ENCODE data around the gene ST6GALNAC6. TPM values are rescaled to one million over a fixed set of nuclear protein-coding genes. Genes with fewer than 3 reads are reported as not detected.

ST6GALNAC6 gene
- total RNA-seq, 1 experiment from 2014 or later = 24.5 TPM

- H3K36me3 ChIP-seq (ENCODE audit: control insufficient read depth in 1 of 2, insufficient read depth in 2 of 2, low read length in 2 of 2) = peaks cover 0 to 7% of the 10 kb centered on the region in 2 experiments; a peak in 1 of 4 replicates
- intact Hi-C loops (cut with micrococcal nuclease) = no loop called here
- H3K27me3 ChIP-seq (ENCODE audit: insufficient read depth, low read length) = no peaks in the 10 kb centered on the region
- DNase-seq (ENCODE audit: low read depth, low spot score) = no peak
- H3K79me2 ChIP-seq (ENCODE audit: insufficient read depth, low read length) = peaks cover 3% of the 10 kb centered on the region; the same call in 1 of the 2 replicates
- no peaks in the 10 kb centered on the region for H3K9me2 ChIP-seq (ENCODE audit: insufficient read depth)
- H3K4me2 ChIP-seq (ENCODE audit: low read length) = peak overlapping the region; percentile 52
- ChIA-PET RAD21 (ENCODE audit: low non-redundant PET in 1 of 2, low total read pairs in 2 of 2, uncharacterized antibody in 2 of 2, unreplicated experiment in 2 of 2) (no interaction called here), CTCF (interaction anchor here (1.0 kb wide), 1 partner anchor 169 kb away, joined by 4 read pairs; the partner anchor contains the start of gene TOR2A), POLR2A (interaction anchor here (1.0 kb wide), 1 partner anchor 14 kb away, joined by 3 read pairs; no protein-coding TSS in a partner anchor)
- no peak for ATAC-seq
- peaks cover 26 to 50% of the 10 kb centered on the region in 2 experiments for H3K4me1 ChIP-seq (ENCODE audit: control insufficient read depth in 1 of 2, insufficient read depth in 2 of 2, low read length in 2 of 2)
- no TSS peak for BruUV-seq (replicated peaks)
- TF ChIP-seq ELF1 (IDR thresholded peaks at IDR 0.05; ENCODE audit: borderline replicate concordance, low read depth) = no peak
- TF ChIP-seq ZNF274 (IDR thresholded peaks at IDR 0.05; ENCODE audit: low read depth, low read length) = no peak
- TF ChIP-seq POLR2AphosphoS5 (IDR thresholded peaks at IDR 0.05; ENCODE audit: low read depth, low read length) = 0 out of 2 replicates have a peak, but pooled peaks have one; percentile 24
- peak overlapping the region; percentile 30; the same call in 1 of the 2 replicates for H3K27ac ChIP-seq (ENCODE audit: low read depth, low read length)
- H4K20me1 ChIP-seq (ENCODE audit: insufficient read depth) = no peaks in the 10 kb centered on the region
- no peaks in the 10 kb centered on the region for H3K9me3 ChIP-seq (ENCODE audit: control insufficient read depth in 1 of 2, insufficient read depth in 1 of 2, low read depth in 1 of 2, low read length in 2 of 2)
- H3K9ac ChIP-seq (ENCODE audit: low read length) = peak overlapping the region; percentile 17; the same call in 1 of the 2 replicates
- no peak overlapping the region for H3K4me3 ChIP-seq (replicated peaks in 1 of 2; ENCODE audit: low read depth in 1 of 2, low read length in 2 of 2)
- H2AFZ ChIP-seq (ENCODE audit: low read depth, low read length, poor library complexity, severe bottlenecking) = no peak overlapping the region
Measured at GRCh38 chr9:127903557-127904475, 4.4 kb upstream of the ST6GALNAC6 start.

- ATAC-seq = peak; percentile 26
- Histone ChIP-seq H3K4me3 (replicated peaks in 1 of 2; ENCODE audit: low read depth in 1 of 2, low read length in 2 of 2) (peak overlapping the region; percentile 89 to 93), H3K36me3 (ENCODE audit: control insufficient read depth in 1 of 2, insufficient read depth in 2 of 2, low read length in 2 of 2) (peaks cover 16 to 27% of the 10 kb centered on the region in 2 experiments), H3K27me3 (ENCODE audit: insufficient read depth, low read length) (no peaks in the 10 kb centered on the region), H3K9me2 (ENCODE audit: insufficient read depth) (no peaks in the 10 kb centered on the region), H4K20me1 (ENCODE audit: insufficient read depth) (no peaks in the 10 kb centered on the region), H3K9me3 (ENCODE audit: control insufficient read depth in 1 of 2, insufficient read depth in 1 of 2, low read depth in 1 of 2, low read length in 2 of 2) (peaks cover 0 to 1% of the 10 kb centered on the region in 2 experiments; a peak in 2 of 4 replicates), H3K79me2 (ENCODE audit: insufficient read depth, low read length) (peaks cover 3% of the 10 kb centered on the region; the same call in 1 of the 2 replicates), H3K4me2 (ENCODE audit: low read length) (peak overlapping the region; percentile 94), H2AFZ (ENCODE audit: low read depth, low read length, poor library complexity, severe bottlenecking) (no peak overlapping the region), H3K9ac (ENCODE audit: low read length) (peak overlapping the region; percentile 90), H3K27ac (ENCODE audit: low read depth, low read length) (peak overlapping the region; percentile 92), H3K4me1 (ENCODE audit: control insufficient read depth in 1 of 2, insufficient read depth in 2 of 2, low read length in 2 of 2) (peaks cover 33 to 49% of the 10 kb centered on the region in 2 experiments)
- no TSS peak for BruUV-seq (replicated peaks)
- CTCF ChIA-PET = interaction anchor here (1.1 to 1.5 kb wide), 2 partner anchors 23 to 29 kb away, joined by 3 to 5 read pairs; no protein-coding TSS in a partner anchor
- intact Hi-C loops (cut with micrococcal nuclease) = no loop called here
- TF ChIP-seq ZFX (IDR thresholded peaks at IDR 0.05) = no peak
- TF ChIP-seq SP1 (IDR thresholded peaks at IDR 0.05; ENCODE audit: low read depth) = no peak
- no peak for TF ChIP-seq MAX (IDR thresholded peaks at IDR 0.05)
- TF ChIP-seq TCF7L2 (IDR thresholded peaks at IDR 0.05; ENCODE audit: borderline replicate concordance, extremely low read depth, insufficient read depth, insufficient read length) = no peak
- peak; percentile 40; the same call in 1 of the 2 replicates for TF ChIP-seq EGR1 (IDR thresholded peaks at IDR 0.05; ENCODE audit: low read depth)
- POLR2A ChIA-PET = interaction anchor here (1.2 to 2.2 kb wide), 3 partner anchors 9 to 22 kb away, joined by 3 to 6 read pairs (median 3); no protein-coding TSS in a partner anchor
- DNase-seq (ENCODE audit: low read depth, low spot score) = no peak
- RAD21 ChIA-PET (ENCODE audit: low non-redundant PET in 1 of 2, low total read pairs in 2 of 2, uncharacterized antibody in 2 of 2, unreplicated experiment in 2 of 2) = no interaction called here
Measured at GRCh38 chr9:127898433-127899127, 823 bp downstream of the ST6GALNAC6 start.
